ENCODE measurements around the gene ZPLD1.

- TF ChIP-seq CTCF (conservative IDR thresholded peaks at IDR 0.05; ENCODE audit: low read depth, low read length) (no peak), EZH2 (IDR thresholded peaks at IDR 0.05; ENCODE audit: borderline replicate concordance, low read depth, low read length, poor library complexity, severe bottlenecking) (no peak)
These were observed 45.3 kb downstream of the ZPLD1 start for GRCh38 chr3:102480139-102480538.

Measured in A673 (cell line).